Upper lobe of left lung (tissue), 4 donors: ENCODE measurements around the gene EYA4.

ENCODE experiments used
- CTCF ChIP-seq, 6 experiments: fragments of 450-650 bp in 4 of 6; fragments of 200-600 bp in 2 of 6; sonication (generic) in 2 of 6; IDR thresholded peaks; one replicate each; pipeline ENCODE4 v1.5.1; 2016 to 2019; ENCODE audit warnings: antibody characterized with exemption in 6 of 6
- EP300 ChIP-seq, 4 donors: sonication (generic); formaldehyde crosslinking; IDR thresholded peaks; one replicate each; pipeline ENCODE4 v1.5.1; 2017; ENCODE audit warnings: antibody characterized with exemption in 4 of 4, control low read depth in 2 of 4
- POLR2A ChIP-seq, 4 donors: fragments of 450-650 bp; IDR thresholded peaks; one replicate each; pipeline ENCODE4 v1.5.1; 2016 to 2017; ENCODE audit warnings: antibody characterized with exemption in 4 of 4, mild to moderate bottlenecking in 2 of 4
- POLR2AphosphoS5 ChIP-seq, 2 donors: sonication (generic); formaldehyde crosslinking; IDR thresholded peaks; one replicate each; pipeline ENCODE4 v1.5.1; 2017; ENCODE audit warnings: antibody characterized with exemption in 2 of 2

- TF ChIP-seq CTCF (IDR thresholded peaks at IDR 0.05) (no peak), POLR2AphosphoS5 (IDR thresholded peaks at IDR 0.05) (no peak), POLR2A (IDR thresholded peaks at IDR 0.05) (no peak), EP300 (IDR thresholded peaks at IDR 0.05) (no peak)
Observed at GRCh38 chr6:133277900-133278545, 36.9 kb downstream of the EYA4 start.
